Activated CD4-positive, CD25-positive, alpha-beta regulatory T cell treated with anti-CD3 and anti-CD28 coated beads, Interleukin-2, amount 50 U/mL, for 72 hours (primary cell): Measurements from ENCODE around the gene MYDGF.
"Not testable (repeated sequence)": the region's sequence is repeated elsewhere in the genome, so short reads cannot be mapped to it uniquely, and the experiment has no call there.

Experiments
- DNase-seq: peaks from one replicate; pipeline ENCODE4 v3.0.0; 2021

MYDGF gene

GRCh38 chr19:4669723-4670480 is at the start of gene MYDGF:
Gene MYDGF, minus strand, starts transcription at chr19:4670342. Its CDS starts 8 bp downstream, at chr19:4670334.
- peak; percentile 97 for DNase-seq

GRCh38 chr19:4719499-4719866 is 49.3 kb upstream of the MYDGF start:
- no peak for DNase-seq

GRCh38 chr19:4717966-4718701 is 48.0 kb upstream of the MYDGF start:
- DNase-seq: no peak

GRCh38 chr19:4717191-4717965 is 47.2 kb upstream of the MYDGF start:
- no peak for DNase-seq

- DNase-seq: no peak
Measured at GRCh38 chr19:4715529-4716221, 45.5 kb upstream of the MYDGF start.

- not testable (repeated sequence) for DNase-seq
Measured at GRCh38 chr19:4715178-4715528, 45.0 kb upstream of the MYDGF start.

- no peak for DNase-seq
Measured at GRCh38 chr19:4714016-4714415, 43.9 kb upstream of the MYDGF start.

- DNase-seq: no peak
Measured at GRCh38 chr19:4713384-4713951, 43.3 kb upstream of the MYDGF start.

GRCh38 chr19:4712771-4713170 is 42.6 kb upstream of the MYDGF start:
- DNase-seq: no peak

GRCh38 chr19:4711211-4711610 is 41.1 kb upstream of the MYDGF start:
- DNase-seq: no peak

GRCh38 chr19:4710281-4710600 is 40.1 kb upstream of the MYDGF start:
- no peak for DNase-seq

- DNase-seq: no peak
Measured at GRCh38 chr19:4709440-4710280, 39.5 kb upstream of the MYDGF start.

GRCh38 chr19:4707956-4708650 is 38.0 kb upstream of the MYDGF start:
- no peak for DNase-seq

GRCh38 chr19:4707322-4707721 is 37.2 kb upstream of the MYDGF start:
- no peak for DNase-seq

- DNase-seq: no peak
Measured at GRCh38 chr19:4705413-4706131, 35.4 kb upstream of the MYDGF start.

- DNase-seq: no peak
Measured at GRCh38 chr19:4704317-4704673, 34.2 kb upstream of the MYDGF start.

GRCh38 chr19:4703671-4704316 is 33.7 kb upstream of the MYDGF start:
- no peak for DNase-seq

GRCh38 chr19:4702764-4703163 is 32.6 kb upstream of the MYDGF start:
- DNase-seq: no peak

GRCh38 chr19:4701557-4701956 is 31.4 kb upstream of the MYDGF start:
- no peak for DNase-seq

GRCh38 chr19:4700693-4700970 is 30.5 kb upstream of the MYDGF start:
- DNase-seq: no peak
